ENCODE results near the gene RAMACL. TPM values are rescaled to one million over a fixed set of nuclear protein-coding genes. Genes with fewer than 3 reads are reported as not detected.
A peak's percentile ranks its signal among the peaks of the same experiment; 100 is the strongest.

RAMACL gene
- total RNA-seq, 1 donor from 2014 or later = 1.2 TPM

DNA sequence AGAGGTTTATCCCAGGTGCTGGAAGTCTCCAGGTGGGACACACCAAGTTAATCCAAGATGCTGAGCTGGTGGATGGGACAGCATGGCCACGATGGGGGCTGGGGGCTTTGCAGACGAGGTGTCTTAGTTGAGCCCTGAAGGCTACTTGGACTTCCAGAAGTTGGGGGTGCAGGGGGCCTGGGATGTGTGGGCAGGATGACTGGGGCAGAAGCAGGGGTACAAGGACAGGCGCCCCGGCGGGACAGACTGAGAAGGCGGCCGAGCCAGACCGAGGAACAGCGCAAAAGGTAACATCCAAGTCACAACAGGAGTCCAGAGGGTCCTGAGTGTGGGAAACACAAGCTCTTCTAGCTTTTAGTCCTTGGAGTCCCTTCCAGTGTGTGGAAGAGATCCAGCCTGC is 23.8 kb downstream of the RAMACL start:
- H3K27ac ChIP-seq (ENCODE audit: low read depth, low read length) = no peak overlapping the region
- H2AFZ ChIP-seq (ENCODE audit: low read depth, low read length) = no peak overlapping the region
- no peaks in the 10 kb centered on the region for H3K27me3 ChIP-seq (ENCODE audit: insufficient read depth, low read length)
- H3K9me3 Mint-ChIP-seq (ENCODE audit: unreplicated experiment) = no peaks in the 10 kb centered on the region
- H3K9me3 ChIP-seq (ENCODE audit: insufficient read depth, low read depth, low read length) = peaks cover 2% of the 10 kb centered on the region
- H3K27ac Mint-ChIP-seq (ENCODE audit: unreplicated experiment) = no peak overlapping the region
- no peak overlapping the region for H3K4me3 ChIP-seq (ENCODE audit: insufficient read depth, low read depth, low read length)
- no peak for FAIRE-seq
- no peak for TF ChIP-seq EZH2 (IDR thresholded peaks at IDR 0.05; ENCODE audit: insufficient read depth, low read length)
- TF ChIP-seq, protein P1, sequence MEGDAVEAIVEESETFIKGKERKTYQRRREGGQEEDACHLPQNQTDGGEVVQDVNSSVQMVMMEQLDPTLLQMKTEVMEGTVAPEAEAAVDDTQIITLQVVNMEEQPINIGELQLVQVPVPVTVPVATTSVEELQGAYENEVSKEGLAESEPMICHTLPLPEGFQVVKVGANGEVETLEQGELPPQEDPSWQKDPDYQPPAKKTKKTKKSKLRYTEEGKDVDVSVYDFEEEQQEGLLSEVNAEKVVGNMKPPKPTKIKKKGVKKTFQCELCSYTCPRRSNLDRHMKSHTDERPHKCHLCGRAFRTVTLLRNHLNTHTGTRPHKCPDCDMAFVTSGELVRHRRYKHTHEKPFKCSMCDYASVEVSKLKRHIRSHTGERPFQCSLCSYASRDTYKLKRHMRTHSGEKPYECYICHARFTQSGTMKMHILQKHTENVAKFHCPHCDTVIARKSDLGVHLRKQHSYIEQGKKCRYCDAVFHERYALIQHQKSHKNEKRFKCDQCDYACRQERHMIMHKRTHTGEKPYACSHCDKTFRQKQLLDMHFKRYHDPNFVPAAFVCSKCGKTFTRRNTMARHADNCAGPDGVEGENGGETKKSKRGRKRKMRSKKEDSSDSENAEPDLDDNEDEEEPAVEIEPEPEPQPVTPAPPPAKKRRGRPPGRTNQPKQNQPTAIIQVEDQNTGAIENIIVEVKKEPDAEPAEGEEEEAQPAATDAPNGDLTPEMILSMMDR (IDR thresholded peaks at IDR 0.05; ENCODE audit: insufficient read depth, low read depth, low read length) = no peak
- no peaks in the 10 kb centered on the region for H3K36me3 ChIP-seq (ENCODE audit: insufficient read depth, low read length)
- H3K4me1 ChIP-seq (ENCODE audit: insufficient read depth, low read length) = peaks cover 30% of the 10 kb centered on the region
- DNase-seq (ENCODE audit: low read depth) = no peak
- H4K20me1 ChIP-seq (ENCODE audit: insufficient read depth, low read length) = peaks cover 12% of the 10 kb centered on the region
- peaks cover 20% of the 10 kb centered on the region for H3K4me1 Mint-ChIP-seq (ENCODE audit: low read depth, unreplicated experiment)
- H3K36me3 Mint-ChIP-seq (ENCODE audit: low read depth, unreplicated experiment) = peaks cover 27% of the 10 kb centered on the region
- peaks cover 23% of the 10 kb centered on the region for H3K79me2 ChIP-seq (ENCODE audit: insufficient read depth, low read length)
- H3K27me3 Mint-ChIP-seq (ENCODE audit: low read depth, unreplicated experiment) = no peaks in the 10 kb centered on the region
- no peak overlapping the region for H3K9ac ChIP-seq (ENCODE audit: low read length)
- H3K4me2 ChIP-seq (ENCODE audit: low read length) = no peak overlapping the region
- H3K4me3 Mint-ChIP-seq (ENCODE audit: unreplicated experiment) = no peak overlapping the region

DNA sequence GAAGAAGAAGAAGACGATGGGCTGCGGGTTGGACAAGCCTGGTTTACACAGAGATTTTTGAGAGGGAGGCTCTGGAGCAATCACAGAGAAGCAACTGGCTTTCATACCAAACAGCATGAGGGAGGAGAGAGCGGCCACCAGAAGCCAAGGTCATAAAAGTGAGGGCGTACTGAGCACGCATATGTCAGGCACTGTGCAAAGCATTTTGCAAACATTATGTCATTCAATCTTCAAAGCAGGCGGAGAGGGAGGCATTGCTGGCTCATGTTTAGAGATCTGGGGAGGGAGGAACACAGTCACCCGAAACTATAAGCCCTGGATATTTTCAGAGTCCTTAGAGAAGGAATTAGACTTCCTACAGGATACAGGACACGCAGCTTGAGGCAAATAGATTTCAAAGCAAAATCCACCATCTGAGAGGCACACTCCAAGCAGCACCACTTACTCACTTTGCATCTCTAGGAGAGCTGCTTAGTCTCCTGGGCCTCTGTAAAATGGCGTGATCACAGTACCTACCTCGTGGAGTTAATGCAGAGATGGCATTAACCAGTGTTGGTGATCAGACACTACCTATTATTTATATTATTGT is 24.6 kb downstream of the RAMACL start:
- H3K4me1 ChIP-seq (ENCODE audit: insufficient read depth, low read length) = peaks cover 31% of the 10 kb centered on the region

DNA sequence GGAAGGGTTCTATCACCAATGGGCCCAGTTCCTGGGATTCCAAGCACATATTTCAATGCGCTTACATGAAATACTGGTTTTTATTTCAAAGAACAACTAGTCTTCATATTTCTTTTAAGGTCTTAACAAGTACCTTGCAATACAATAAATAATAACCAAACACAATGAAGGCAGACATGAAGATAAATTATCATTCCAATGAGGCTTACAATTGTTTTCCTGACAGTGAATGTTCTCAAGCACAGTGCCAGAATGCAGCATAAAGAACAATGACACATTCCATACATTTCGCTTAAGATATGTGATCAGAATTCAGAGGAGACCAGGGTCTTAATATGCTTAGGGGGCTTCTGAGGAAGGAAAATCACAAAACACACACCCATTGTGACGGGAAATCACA is 26.3 kb downstream of the RAMACL start:
- FAIRE-seq = no peak

More for the DNA sequence above, 24.6 kb downstream of the RAMACL start:
- no peaks in the 10 kb centered on the region for H3K36me3 ChIP-seq (ENCODE audit: insufficient read depth, low read length)
- peaks cover 2% of the 10 kb centered on the region for H3K9me3 ChIP-seq (ENCODE audit: insufficient read depth, low read depth, low read length)
- peaks cover 31% of the 10 kb centered on the region for H3K36me3 Mint-ChIP-seq (ENCODE audit: low read depth, unreplicated experiment)
- no peak overlapping the region for H2AFZ ChIP-seq (ENCODE audit: low read depth, low read length)
- H3K27ac Mint-ChIP-seq (ENCODE audit: unreplicated experiment) = no peak overlapping the region
- H3K4me3 Mint-ChIP-seq (ENCODE audit: unreplicated experiment) = no peak overlapping the region
- H3K9me3 Mint-ChIP-seq (ENCODE audit: unreplicated experiment) = no peaks in the 10 kb centered on the region
- no peak for TF ChIP-seq EZH2 (IDR thresholded peaks at IDR 0.05; ENCODE audit: insufficient read depth, low read length)
- TF ChIP-seq, protein P1 (IDR thresholded peaks at IDR 0.05; ENCODE audit: insufficient read depth, low read depth, low read length) = no peak
- no peaks in the 10 kb centered on the region for H3K27me3 Mint-ChIP-seq (ENCODE audit: low read depth, unreplicated experiment)
- no peak overlapping the region for H3K27ac ChIP-seq (ENCODE audit: low read depth, low read length)
- H4K20me1 ChIP-seq (ENCODE audit: insufficient read depth, low read length) = peaks cover 12% of the 10 kb centered on the region
- H3K4me1 Mint-ChIP-seq (ENCODE audit: low read depth, unreplicated experiment) = peaks cover 18% of the 10 kb centered on the region
- H3K27me3 ChIP-seq (ENCODE audit: insufficient read depth, low read length) = no peaks in the 10 kb centered on the region
- H3K4me2 ChIP-seq (ENCODE audit: low read length) = no peak overlapping the region
- H3K4me3 ChIP-seq (ENCODE audit: insufficient read depth, low read depth, low read length) = no peak overlapping the region
- H3K79me2 ChIP-seq (ENCODE audit: insufficient read depth, low read length) = peaks cover 23% of the 10 kb centered on the region
- FAIRE-seq (peak; percentile 29), DNase-seq (ENCODE audit: low read depth) (no peak)
- no peak overlapping the region for H3K9ac ChIP-seq (ENCODE audit: low read length)

More for the DNA sequence above, 26.3 kb downstream of the RAMACL start:
- DNase-seq (ENCODE audit: low read depth) = no peak
- no peak overlapping the region for H2AFZ ChIP-seq (ENCODE audit: low read depth, low read length)
- Mint-ChIP-seq H3K4me3 (ENCODE audit: unreplicated experiment) (no peak overlapping the region), H3K36me3 (ENCODE audit: low read depth, unreplicated experiment) (peaks cover 34% of the 10 kb centered on the region), H3K27me3 (ENCODE audit: low read depth, unreplicated experiment) (no peaks in the 10 kb centered on the region), H3K9me3 (ENCODE audit: unreplicated experiment) (no peaks in the 10 kb centered on the region), H3K4me1 (ENCODE audit: low read depth, unreplicated experiment) (peaks cover 26% of the 10 kb centered on the region), H3K27ac (ENCODE audit: unreplicated experiment) (no peak overlapping the region)
- no peak overlapping the region for H3K4me2 ChIP-seq (ENCODE audit: low read length)
- H3K27ac ChIP-seq (ENCODE audit: low read depth, low read length) = no peak overlapping the region
- H3K36me3 ChIP-seq (ENCODE audit: insufficient read depth, low read length) = no peaks in the 10 kb centered on the region
- no peak overlapping the region for H3K9ac ChIP-seq (ENCODE audit: low read length)
- H3K79me2 ChIP-seq (ENCODE audit: insufficient read depth, low read length) = peaks cover 21% of the 10 kb centered on the region
- TF ChIP-seq, protein P1 (IDR thresholded peaks at IDR 0.05; ENCODE audit: insufficient read depth, low read depth, low read length) = no peak
- TF ChIP-seq EZH2 (IDR thresholded peaks at IDR 0.05; ENCODE audit: insufficient read depth, low read length) = no peak
- peaks cover 29% of the 10 kb centered on the region for H3K4me1 ChIP-seq (ENCODE audit: insufficient read depth, low read length)
- no peaks in the 10 kb centered on the region for H4K20me1 ChIP-seq (ENCODE audit: insufficient read depth, low read length)
- H3K9me3 ChIP-seq (ENCODE audit: insufficient read depth, low read depth, low read length) = peaks cover 2% of the 10 kb centered on the region
- no peak overlapping the region for H3K4me3 ChIP-seq (ENCODE audit: insufficient read depth, low read depth, low read length)
- no peaks in the 10 kb centered on the region for H3K27me3 ChIP-seq (ENCODE audit: insufficient read depth, low read length)

Measured in astrocyte (in vitro differentiated cells and primary cell).